Loucy (cell line): Measurements from ENCODE around the gene ACSBG1.

Experiments used
- H2AFZ ChIP-seq: fragments of 200-600 bp; sonication (generic); 2 replicates; pipeline ENCODE4 v1.6.0; 2016; ENCODE audit warnings: antibody characterized with exemption, mild to moderate bottlenecking, low read length, moderate library complexity
- H3F3A ChIP-seq: fragments of 200-600 bp; 2 replicates; pipeline ENCODE4 v1.6.0; 2016; ENCODE audit warnings: antibody characterized with exemption, low read depth, mild to moderate bottlenecking
- H3K27me3 ChIP-seq: fragments of 200-600 bp; sonication (generic); 2 replicates; pipeline ENCODE4 v1.6.1; 2014; ENCODE audit warnings: low read length, mild to moderate bottlenecking; ENCODE audit not compliant: insufficient read depth, poor library complexity, severe bottlenecking
- H3K36me3 ChIP-seq: fragments of 200-600 bp; sonication (generic); 2 replicates; pipeline ENCODE4 v1.6.1; 2016; ENCODE audit warnings: low read length; ENCODE audit not compliant: insufficient read depth
- H3K4me1 ChIP-seq: fragments of 200-600 bp; sonication (generic); 2 replicates; pipeline ENCODE4 v1.5.1; 2014; ENCODE audit warnings: low read length, mild to moderate bottlenecking; ENCODE audit not compliant: insufficient read depth, poor library complexity, severe bottlenecking
- H3K4me2 ChIP-seq: fragments of 200-600 bp; sonication (generic); 2 replicates; pipeline ENCODE4 v1.6.0; 2014; ENCODE audit warnings: antibody characterized with exemption, low read length, low read depth, mild to moderate bottlenecking; ENCODE audit not compliant: poor library complexity, severe bottlenecking
- H3K4me3 ChIP-seq: fragments of 200-600 bp; sonication (generic); 2 replicates; pipeline ENCODE4 v1.5.1; 2014; ENCODE audit warnings: low read length, mild to moderate bottlenecking, mixed read lengths; ENCODE audit not compliant: poor library complexity, severe bottlenecking
- H3K79me2 ChIP-seq: fragments of 200-600 bp; sonication (generic); 2 replicates; pipeline ENCODE4 v1.6.1; 2014; ENCODE audit warnings: low read length; ENCODE audit not compliant: insufficient read depth
- H3K9ac ChIP-seq: fragments of 200-600 bp; sonication (generic); 2 replicates; pipeline ENCODE4 v1.6.0; 2014; ENCODE audit warnings: mild to moderate bottlenecking, low read depth, low read length, moderate library complexity; ENCODE audit not compliant: poor library complexity, severe bottlenecking
- H3K9me2 ChIP-seq: fragments of 200-600 bp; sonication (generic); replicated peaks from 2 replicates; pipeline ENCODE4 v1.6.1; 2016; ENCODE audit warnings: low read depth, low read length, mixed read lengths
- H3K9me3 ChIP-seq: fragments of 200-600 bp; sonication (generic); 2 replicates; pipeline ENCODE4 v1.6.1; 2014; ENCODE audit warnings: mild to moderate bottlenecking, antibody characterized with exemption, low read length, low read depth; ENCODE audit not compliant: insufficient read depth
- H4K20me1 ChIP-seq: fragments of 200-600 bp; sonication (generic); 2 replicates; pipeline ENCODE4 v1.6.0; 2014; ENCODE audit warnings: antibody characterized with exemption, low read length, mild to moderate bottlenecking; ENCODE audit not compliant: insufficient read depth, poor library complexity, severe bottlenecking
- EZH2phosphoT487 ChIP-seq: fragments of 200-600 bp; IDR thresholded peaks from 2 replicates; pipeline ENCODE4 v1.6.1; 2018; ENCODE audit warnings: antibody characterized with exemption, mild to moderate bottlenecking, moderate library complexity, borderline replicate concordance
- TF ChIP-seq, protein P1 (sequence below): fragments of 200-600 bp; sonication (generic); conservative IDR thresholded peaks from 2 replicates; pipeline ENCODE4 v1.5.1; 2014; ENCODE audit warnings: mild to moderate bottlenecking, antibody characterized with exemption, low read length

Gene ACSBG1

GRCh38 chr15:78243058-78243457 is 8.7 kb upstream of the ACSBG1 start:
- H3K9ac ChIP-seq = no peak overlapping the region
- no peaks in the 10 kb centered on the region for H3F3A ChIP-seq
- no peak overlapping the region for H2AFZ ChIP-seq
- H3K9me2 ChIP-seq = no peaks in the 10 kb centered on the region
- no peaks in the 10 kb centered on the region for H3K36me3 ChIP-seq
- no peaks in the 10 kb centered on the region for H3K27me3 ChIP-seq
- TF ChIP-seq EZH2phosphoT487 = no peak
- TF ChIP-seq, protein P1, sequence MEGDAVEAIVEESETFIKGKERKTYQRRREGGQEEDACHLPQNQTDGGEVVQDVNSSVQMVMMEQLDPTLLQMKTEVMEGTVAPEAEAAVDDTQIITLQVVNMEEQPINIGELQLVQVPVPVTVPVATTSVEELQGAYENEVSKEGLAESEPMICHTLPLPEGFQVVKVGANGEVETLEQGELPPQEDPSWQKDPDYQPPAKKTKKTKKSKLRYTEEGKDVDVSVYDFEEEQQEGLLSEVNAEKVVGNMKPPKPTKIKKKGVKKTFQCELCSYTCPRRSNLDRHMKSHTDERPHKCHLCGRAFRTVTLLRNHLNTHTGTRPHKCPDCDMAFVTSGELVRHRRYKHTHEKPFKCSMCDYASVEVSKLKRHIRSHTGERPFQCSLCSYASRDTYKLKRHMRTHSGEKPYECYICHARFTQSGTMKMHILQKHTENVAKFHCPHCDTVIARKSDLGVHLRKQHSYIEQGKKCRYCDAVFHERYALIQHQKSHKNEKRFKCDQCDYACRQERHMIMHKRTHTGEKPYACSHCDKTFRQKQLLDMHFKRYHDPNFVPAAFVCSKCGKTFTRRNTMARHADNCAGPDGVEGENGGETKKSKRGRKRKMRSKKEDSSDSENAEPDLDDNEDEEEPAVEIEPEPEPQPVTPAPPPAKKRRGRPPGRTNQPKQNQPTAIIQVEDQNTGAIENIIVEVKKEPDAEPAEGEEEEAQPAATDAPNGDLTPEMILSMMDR = no peak
- H3K4me1 ChIP-seq = no peaks in the 10 kb centered on the region
- H3K4me3 ChIP-seq = no peak overlapping the region
- H3K9me3 ChIP-seq = no peaks in the 10 kb centered on the region
- no peak overlapping the region for H3K4me2 ChIP-seq
- no peaks in the 10 kb centered on the region for H4K20me1 ChIP-seq
- no peaks in the 10 kb centered on the region for H3K79me2 ChIP-seq

- Histone ChIP-seq H3K4me3 (no peak overlapping the region), H3K27me3 (no peaks in the 10 kb centered on the region), H2AFZ (no peak overlapping the region), H3K9ac (no peak overlapping the region), H3K4me2 (no peak overlapping the region), H3K36me3 (no peaks in the 10 kb centered on the region), H3K79me2 (no peaks in the 10 kb centered on the region), H3F3A (no peaks in the 10 kb centered on the region), H3K9me3 (no peaks in the 10 kb centered on the region), H3K9me2 (no peaks in the 10 kb centered on the region), H4K20me1 (no peaks in the 10 kb centered on the region), H3K4me1 (no peaks in the 10 kb centered on the region)
- TF ChIP-seq EZH2phosphoT487 = no peak
- TF ChIP-seq, protein P1 = peak; percentile 72
Observed at GRCh38 chr15:78242128-78242527, 7.8 kb upstream of the ACSBG1 start.

DNA sequence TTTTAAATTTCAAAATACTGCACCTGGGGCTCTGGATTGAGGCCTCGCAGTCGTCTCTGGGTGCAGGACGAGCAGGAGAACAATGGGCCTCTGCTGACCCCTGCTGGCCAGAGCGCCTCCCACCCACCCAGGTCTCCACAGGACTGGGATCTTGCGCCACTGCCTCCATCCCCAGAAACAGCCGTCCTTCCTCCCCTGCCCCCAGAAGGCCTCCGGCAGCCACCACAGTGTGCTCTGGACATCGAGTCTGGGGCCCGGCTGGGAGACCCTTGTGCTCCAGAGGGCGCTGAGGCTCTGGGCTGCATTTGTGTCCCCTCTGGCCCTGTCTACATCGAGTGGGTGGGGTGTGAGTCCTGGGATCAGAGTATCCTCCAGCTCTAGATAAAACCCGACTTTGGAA is 6.7 kb upstream of the ACSBG1 start:
- Histone ChIP-seq H3F3A (no peaks in the 10 kb centered on the region), H3K27me3 (no peaks in the 10 kb centered on the region), H2AFZ (peak overlapping the region; percentile 68)

More for the DNA sequence above, 6.7 kb upstream of the ACSBG1 start:
- H4K20me1 ChIP-seq = no peaks in the 10 kb centered on the region
- H3K4me2 ChIP-seq = no peak overlapping the region
- H3K79me2 ChIP-seq = no peaks in the 10 kb centered on the region
- no peak overlapping the region for H3K9ac ChIP-seq
- no peak for TF ChIP-seq EZH2phosphoT487
- TF ChIP-seq, protein P1 = peak; percentile 82
- no peaks in the 10 kb centered on the region for H3K4me1 ChIP-seq
- H3K9me2 ChIP-seq = no peaks in the 10 kb centered on the region
- no peaks in the 10 kb centered on the region for H3K9me3 ChIP-seq
- no peak overlapping the region for H3K4me3 ChIP-seq
- no peaks in the 10 kb centered on the region for H3K36me3 ChIP-seq
